HG03575 (cell line): ENCODE results near the gene FOXI1.
"Not testable (repeated sequence)": the region's sequence is repeated elsewhere in the genome, so short reads cannot be mapped to it uniquely, and the experiment has no call there.

Experiments used
- ATAC-seq: cut with Tn5 transposase; IDR thresholded peaks from one replicate; pipeline ENCODE4 v1.9.1; 2021; ENCODE audit not compliant: unreplicated experiment, insufficient number of reproducible peaks, low FRiP score; ENCODE audit errors: extremely low read depth

The FOXI1 gene

GRCh38 chr5:170082701-170083100, 23.0 kb upstream of the FOXI1 start:
- no peak for ATAC-seq

GRCh38 chr5:170087168-170087817, 18.4 kb upstream of the FOXI1 start:
- ATAC-seq, result no peak

GRCh38 chr5:170092455-170093101, 13.1 kb upstream of the FOXI1 start:
- no peak for ATAC-seq

GRCh38 chr5:170094329-170094728, 11.4 kb upstream of the FOXI1 start:
- ATAC-seq, result not testable (repeated sequence)

- ATAC-seq, result no peak
These were observed 10.1 kb upstream of the FOXI1 start for GRCh38 chr5:170095646-170096045.

GRCh38 chr5:170097934-170098333, 7.8 kb upstream of the FOXI1 start:
- ATAC-seq, result no peak

GRCh38 chr5:170100066-170100943, 5.4 kb upstream of the FOXI1 start:
- no peak for ATAC-seq

GRCh38 chr5:170103447-170103846, 2.2 kb upstream of the FOXI1 start:
- no peak for ATAC-seq

GRCh38 chr5:170104299-170104698, 1.4 kb upstream of the FOXI1 start:
- no peak for ATAC-seq

- no peak for ATAC-seq
These were observed 987 bp upstream of the FOXI1 start for GRCh38 chr5:170104710-170105109.

GRCh38 chr5:170107674-170108073, 2.0 kb downstream of the FOXI1 start:
- no peak for ATAC-seq

GRCh38 chr5:170108266-170108785, 2.6 kb downstream of the FOXI1 start:
- no peak for ATAC-seq

GRCh38 chr5:170109059-170110031, 3.6 kb downstream of the FOXI1 start:
- ATAC-seq, result no peak

GRCh38 chr5:170110403-170111087, 4.8 kb downstream of the FOXI1 start:
- no peak for ATAC-seq

- ATAC-seq, result no peak
These were observed 5.5 kb downstream of the FOXI1 start for GRCh38 chr5:170111088-170111785.

GRCh38 chr5:170112876-170113521, 7.3 kb downstream of the FOXI1 start:
- no peak for ATAC-seq

- no peak for ATAC-seq
These were observed 7.8 kb downstream of the FOXI1 start for GRCh38 chr5:170113522-170113900.
